ENCODE data around the gene TECPR1.

DNA sequence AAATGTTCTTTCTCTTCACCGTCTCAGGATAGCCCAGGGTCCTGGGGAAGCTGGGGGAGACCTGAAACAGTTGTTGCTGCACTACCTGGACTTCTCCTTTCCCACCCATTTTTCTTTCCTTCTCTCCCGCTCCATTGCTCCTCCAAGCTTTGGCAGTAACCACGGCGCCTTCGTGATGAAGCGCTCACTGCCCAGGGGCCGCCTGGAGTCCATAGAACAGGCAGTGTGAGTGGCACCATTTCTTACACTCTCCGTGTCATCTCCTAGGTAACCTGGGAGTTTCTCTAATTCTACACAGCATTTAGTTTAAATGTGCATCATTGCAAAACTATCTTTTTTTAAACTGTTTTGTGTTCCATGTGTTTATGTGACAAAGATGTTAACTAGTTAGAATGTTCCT lies 81.1 kb downstream of the TECPR1 start:
- TF ChIP-seq CTCF (tag by site-specific recombination; IDR thresholded peaks at IDR 0.05) = no peak
- TF ChIP-seq ZNF777 (tag by site-specific recombination; IDR thresholded peaks at IDR 0.05; ENCODE audit: borderline replicate concordance) = no peak
- no peak for TF ChIP-seq PRDM10 (tag by site-specific recombination; IDR thresholded peaks at IDR 0.05)

All from HEK293 (cell line).